ENCODE results near the gene CAMK2G.

GRCh38 chr10:73789659-73790055 is 84.7 kb downstream of the CAMK2G start:
- TF ChIP-seq EZH2 (IDR thresholded peaks at IDR 0.05; ENCODE audit: borderline replicate concordance, low read length) (no peak), CTCF (conservative IDR thresholded peaks at IDR 0.05 in 1 of 2, IDR thresholded peaks at IDR 0.05 in 1 of 2; ENCODE audit: extremely low read depth in 1 of 2, insufficient read depth in 1 of 2, low read depth in 1 of 2, low read length in 2 of 2) (no peak)
